Breast epithelium (tissue), 4 donors: ENCODE measurements around the gene TENM3. TPM values are rescaled to one million over a fixed set of nuclear protein-coding genes. Genes with fewer than 3 reads are reported as not detected.

ENCODE experiments used
- DNase-seq, 2 donors: peaks; one replicate each; pipeline ENCODE4 v3.0.0-alpha.2; 2019; ENCODE audit warnings: low spot score in 2 of 2
- H3K27ac ChIP-seq, 2 donors: fragments of 200-600 bp; sonication (generic) in 1 of 2; one replicate each; pipeline ENCODE4 v1.5.1; 2016 to 2019; ENCODE audit warnings: mild to moderate bottlenecking in 1 of 2
- H3K27me3 ChIP-seq, 2 donors: fragments of 200-600 bp; sonication (generic) in 1 of 2; one replicate each; pipeline versions ENCODE4 v1.5.1 to v1.6.0; 2017 to 2019; ENCODE audit warnings: control low read depth in 1 of 2, mild to moderate bottlenecking in 1 of 2
- H3K36me3 ChIP-seq: fragments of 200-600 bp; one replicate; pipeline ENCODE4 v1.5.1; 2019
- H3K4me1 ChIP-seq, 2 donors: fragments of 200-600 bp; sonication (generic); one replicate each; pipeline ENCODE4 v1.5.1; 2016 to 2019; ENCODE audit warnings: control low read depth in 1 of 2
- H3K4me3 ChIP-seq, 3 donors: fragments of 200-600 bp; sonication (generic); 1 replicate in 2 of 3; 2 replicates in 1 of 3; pipeline ENCODE4 v1.5.1; 2016 to 2019; ENCODE audit warnings: mild to moderate bottlenecking in 3 of 3, moderate library complexity in 2 of 3
- H3K9me3 ChIP-seq, 2 donors: fragments of 200-600 bp; sonication (generic) in 1 of 2; one replicate each; pipeline ENCODE4 v1.5.1; 2016 to 2019; ENCODE audit warnings: control low read depth in 1 of 2
- POLR2A ChIP-seq: fragments of 450-650 bp; IDR thresholded peaks from one replicate; pipeline ENCODE4 v1.6.1; 2016; ENCODE audit warnings: antibody characterized with exemption, mild to moderate bottlenecking, moderate library complexity
- POLR2AphosphoS5 ChIP-seq, 3 donors: sonication (generic); formaldehyde crosslinking; IDR thresholded peaks; one replicate each; pipeline ENCODE4 v1.6.1; 2017; ENCODE audit warnings: antibody characterized with exemption in 3 of 3
- intact Hi-C: fragments of 100-400 bp; cut with DNase I; formaldehyde crosslinking; loops from one replicate; pipeline ENCODE4 v1.15.1; 2023; ENCODE audit warnings: low total_unique reads
- total RNA-seq, 3 donors: library from RNA; depleted of rRNA; stranded (reverse); fragments of >200 nt; gene quantifications; one replicate each; pipeline ENCODE4 v1.1.0, GENCODE V29; 2016
- TF ChIP-seq, protein P1 (sequence below), 3 donors: fragments of 450-650 bp; IDR thresholded peaks; one replicate each; pipeline ENCODE4 v1.5.1; 2016 to 2017; ENCODE audit warnings: antibody characterized with exemption in 3 of 3, mild to moderate bottlenecking in 3 of 3, moderate library complexity in 3 of 3

The TENM3 gene
- total RNA-seq, 3 donors from 2014 or later: 4.6 to 30.6 (median 8.8) TPM

DNA sequence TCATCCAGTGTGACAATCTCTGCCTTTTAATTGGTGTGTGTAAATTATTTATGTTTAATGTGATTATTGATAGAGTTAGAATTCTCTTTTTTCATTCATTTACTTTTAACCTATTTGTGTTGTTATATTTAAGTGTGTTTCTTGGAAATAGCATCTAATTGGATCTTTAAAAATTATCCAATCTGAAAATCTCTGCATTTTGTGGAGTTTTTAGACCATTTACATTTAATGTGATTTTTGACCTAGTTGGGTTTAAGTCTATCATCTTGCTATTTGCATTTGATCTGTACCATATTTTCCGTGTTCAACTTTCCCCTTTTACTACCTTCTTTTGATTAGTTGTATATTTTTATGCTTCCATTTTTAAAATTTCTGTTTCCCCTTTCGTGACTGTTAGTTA, 71.3 kb downstream of the TENM3 start:
- intact Hi-C loops: no loop called here
- Histone ChIP-seq H3K4me3 (no peak overlapping the region), H3K27ac (no peak overlapping the region), H3K36me3 (no peaks in the 10 kb centered on the region), H3K27me3 (no peaks in the 10 kb centered on the region), H3K9me3 (peaks cover 7 to 15% of the 10 kb centered on the region in 2 donors), H3K4me1 (no peaks in the 10 kb centered on the region)
- no peak for DNase-seq
- TF ChIP-seq POLR2A (no peak), POLR2AphosphoS5 (IDR thresholded peaks at IDR 0.05) (no peak)
- TF ChIP-seq, protein P1, sequence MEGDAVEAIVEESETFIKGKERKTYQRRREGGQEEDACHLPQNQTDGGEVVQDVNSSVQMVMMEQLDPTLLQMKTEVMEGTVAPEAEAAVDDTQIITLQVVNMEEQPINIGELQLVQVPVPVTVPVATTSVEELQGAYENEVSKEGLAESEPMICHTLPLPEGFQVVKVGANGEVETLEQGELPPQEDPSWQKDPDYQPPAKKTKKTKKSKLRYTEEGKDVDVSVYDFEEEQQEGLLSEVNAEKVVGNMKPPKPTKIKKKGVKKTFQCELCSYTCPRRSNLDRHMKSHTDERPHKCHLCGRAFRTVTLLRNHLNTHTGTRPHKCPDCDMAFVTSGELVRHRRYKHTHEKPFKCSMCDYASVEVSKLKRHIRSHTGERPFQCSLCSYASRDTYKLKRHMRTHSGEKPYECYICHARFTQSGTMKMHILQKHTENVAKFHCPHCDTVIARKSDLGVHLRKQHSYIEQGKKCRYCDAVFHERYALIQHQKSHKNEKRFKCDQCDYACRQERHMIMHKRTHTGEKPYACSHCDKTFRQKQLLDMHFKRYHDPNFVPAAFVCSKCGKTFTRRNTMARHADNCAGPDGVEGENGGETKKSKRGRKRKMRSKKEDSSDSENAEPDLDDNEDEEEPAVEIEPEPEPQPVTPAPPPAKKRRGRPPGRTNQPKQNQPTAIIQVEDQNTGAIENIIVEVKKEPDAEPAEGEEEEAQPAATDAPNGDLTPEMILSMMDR (IDR thresholded peaks at IDR 0.05): no peak

DNA sequence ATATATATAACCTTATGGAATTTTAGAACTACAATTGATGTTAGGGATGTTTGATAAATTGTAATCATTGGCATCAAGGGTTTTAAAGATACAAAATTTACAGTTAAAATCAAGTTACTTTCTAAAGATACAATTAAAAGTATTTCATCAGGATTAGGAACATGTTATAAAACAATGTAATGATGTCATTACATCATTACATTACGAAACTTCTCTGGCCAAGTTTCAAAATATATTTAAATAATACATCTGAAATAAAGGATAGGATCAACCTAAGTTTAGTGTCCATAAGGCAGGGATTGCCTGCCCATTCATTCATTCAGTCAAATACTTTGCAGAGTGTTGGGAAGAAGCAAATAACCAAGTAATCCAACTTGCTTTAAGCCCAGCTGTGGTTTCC, 75.1 kb downstream of the TENM3 start:
- H3K4me3 ChIP-seq: no peak overlapping the region
- H3K36me3 ChIP-seq: no peaks in the 10 kb centered on the region
- H3K9me3 ChIP-seq: peaks cover 7 to 15% of the 10 kb centered on the region in 2 donors
- intact Hi-C loops: no loop called here
- TF ChIP-seq POLR2A (no peak), POLR2AphosphoS5 (IDR thresholded peaks at IDR 0.05) (no peak)
- TF ChIP-seq, protein P1 (IDR thresholded peaks at IDR 0.05): no peak
- no peak overlapping the region for H3K27ac ChIP-seq
- H3K27me3 ChIP-seq: no peaks in the 10 kb centered on the region
- no peak for DNase-seq
- H3K4me1 ChIP-seq: no peaks in the 10 kb centered on the region

DNA sequence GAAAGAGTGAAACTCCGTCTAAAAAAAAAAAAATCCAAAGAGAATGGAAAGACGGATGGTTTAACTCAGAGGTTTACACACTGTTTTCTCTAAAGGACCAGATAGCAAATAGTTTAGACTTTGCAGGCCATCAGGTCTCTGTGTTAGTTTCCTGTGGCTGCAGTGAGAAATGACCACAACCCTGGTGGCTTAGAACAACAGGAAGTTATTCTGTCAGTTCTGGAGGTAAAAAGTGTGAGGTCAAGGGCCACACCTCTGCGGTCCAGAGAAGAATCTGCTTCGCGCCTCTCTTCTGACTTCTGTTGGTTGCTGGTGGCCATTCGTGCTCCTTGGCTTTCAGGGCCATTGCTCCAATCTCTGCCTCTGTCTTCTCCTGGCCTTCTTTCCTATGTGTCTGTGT, 76.9 kb downstream of the TENM3 start:
- Histone ChIP-seq H3K27ac (no peak overlapping the region), H3K4me1 (no peaks in the 10 kb centered on the region), H3K36me3 (no peaks in the 10 kb centered on the region), H3K4me3 (no peak overlapping the region), H3K9me3 (peaks cover 0 to under 1% of the 10 kb centered on the region in 2 donors), H3K27me3 (no peaks in the 10 kb centered on the region)
- intact Hi-C loops: no loop called here
- DNase-seq: no peak
- TF ChIP-seq, protein P1 (IDR thresholded peaks at IDR 0.05): no peak
- no peak for TF ChIP-seq POLR2AphosphoS5 (IDR thresholded peaks at IDR 0.05)
- TF ChIP-seq POLR2A: no peak

DNA sequence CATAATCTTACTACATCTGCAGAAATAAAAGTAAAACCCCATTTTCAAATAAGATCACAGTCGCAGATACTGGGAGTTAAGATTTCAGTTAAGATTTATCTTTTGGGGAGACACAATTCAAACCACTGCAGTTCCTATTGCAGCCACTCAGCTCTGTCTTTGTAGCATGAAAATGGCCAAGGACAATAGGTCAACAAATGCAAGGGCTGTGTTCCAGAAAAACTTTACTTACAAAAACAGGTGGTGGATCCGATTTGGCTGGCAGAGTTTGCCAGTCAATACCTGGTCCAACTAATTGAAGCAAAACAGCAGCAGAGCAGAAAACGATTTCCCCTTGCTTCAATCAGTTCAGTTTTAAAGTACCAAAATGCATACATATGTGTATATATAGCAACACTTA, 77.4 kb downstream of the TENM3 start:
- no peak overlapping the region for H3K27ac ChIP-seq

DNA sequence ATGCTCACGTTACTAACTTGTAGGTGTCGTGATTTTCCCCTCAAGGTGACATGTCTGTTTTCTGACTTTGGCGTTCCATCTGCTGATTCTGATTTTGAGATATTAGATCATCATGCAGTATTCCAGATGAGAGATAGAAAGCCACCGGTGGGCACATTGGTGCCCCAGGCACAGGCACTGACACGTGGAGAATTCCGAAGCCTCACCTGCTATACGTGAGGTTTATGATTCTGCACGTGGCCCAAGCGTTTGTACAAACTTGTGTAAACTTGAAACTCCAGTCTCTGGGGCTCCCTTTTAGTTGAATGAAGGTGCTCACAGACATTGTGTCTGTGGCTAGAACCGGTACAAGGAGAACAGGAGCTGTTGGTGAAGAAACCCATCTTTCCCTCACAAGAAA, 81.1 kb downstream of the TENM3 start:
- TF ChIP-seq POLR2AphosphoS5 (IDR thresholded peaks at IDR 0.05) (no peak), POLR2A (no peak)
- TF ChIP-seq, protein P1 (IDR thresholded peaks at IDR 0.05): no peak
- no peak for DNase-seq
- H3K36me3 ChIP-seq: no peaks in the 10 kb centered on the region
- H3K4me1 ChIP-seq: no peaks in the 10 kb centered on the region
- no peaks in the 10 kb centered on the region for H3K27me3 ChIP-seq
- intact Hi-C loops: no loop called here
- no peaks in the 10 kb centered on the region for H3K9me3 ChIP-seq
- H3K27ac ChIP-seq: no peak overlapping the region
- no peak overlapping the region for H3K4me3 ChIP-seq

More for the DNA sequence above, 77.4 kb downstream of the TENM3 start:
- TF ChIP-seq POLR2AphosphoS5 (IDR thresholded peaks at IDR 0.05) (no peak), POLR2A (no peak)
- TF ChIP-seq, protein P1 (IDR thresholded peaks at IDR 0.05): no peak
- DNase-seq: no peak
- Histone ChIP-seq H3K9me3 (no peaks in the 10 kb centered on the region), H3K4me1 (no peaks in the 10 kb centered on the region), H3K36me3 (no peaks in the 10 kb centered on the region), H3K27me3 (no peaks in the 10 kb centered on the region), H3K4me3 (no peak overlapping the region)
- intact Hi-C loops: no loop called here
